HG02852 (cell line): ENCODE data around the gene NAV2.

Experiments used
- ATAC-seq: cut with Tn5 transposase; IDR thresholded peaks from one replicate; pipeline ENCODE4 v1.9.1; 2021; ENCODE audit warnings: mild to moderate bottlenecking, moderate library complexity; ENCODE audit not compliant: unreplicated experiment

NAV2 gene

GRCh38 chr11:19805376-19805775 lies 92.7 kb downstream of the NAV2 start:
- no peak for ATAC-seq

GRCh38 chr11:19805827-19806226 lies 93.2 kb downstream of the NAV2 start:
- no peak for ATAC-seq

GRCh38 chr11:19806251-19806650 lies 93.6 kb downstream of the NAV2 start:
- ATAC-seq, result no peak

- ATAC-seq, result no peak
These were observed 95.7 kb downstream of the NAV2 start for GRCh38 chr11:19808076-19808911.

- ATAC-seq, result no peak
These were observed 98.2 kb downstream of the NAV2 start for GRCh38 chr11:19810852-19811251.

GRCh38 chr11:19811380-19811779 lies 98.7 kb downstream of the NAV2 start:
- no peak for ATAC-seq

GRCh38 chr11:19812096-19812495 lies 99.5 kb downstream of the NAV2 start:
- no peak for ATAC-seq

GRCh38 chr11:19812710-19813109 lies 100.1 kb downstream of the NAV2 start:
- ATAC-seq, result no peak

- no peak for ATAC-seq
These were observed 100.7 kb downstream of the NAV2 start for GRCh38 chr11:19813158-19813879.

GRCh38 chr11:19814421-19814820 lies 101.8 kb downstream of the NAV2 start:
- no peak for ATAC-seq

GRCh38 chr11:19816040-19816439 lies 103.4 kb downstream of the NAV2 start:
- no peak for ATAC-seq

GRCh38 chr11:19816817-19817216 lies 104.2 kb downstream of the NAV2 start:
- no peak for ATAC-seq

GRCh38 chr11:19817265-19817851 lies 104.7 kb downstream of the NAV2 start:
- ATAC-seq, result no peak

- ATAC-seq, result no peak
These were observed 105.2 kb downstream of the NAV2 start for GRCh38 chr11:19817870-19818269.

GRCh38 chr11:19818619-19819018 lies 106.0 kb downstream of the NAV2 start:
- no peak for ATAC-seq

GRCh38 chr11:19819148-19819547 lies 106.5 kb downstream of the NAV2 start:
- no peak for ATAC-seq

GRCh38 chr11:19820100-19820499 lies 107.5 kb downstream of the NAV2 start:
- ATAC-seq, result no peak

GRCh38 chr11:19821412-19821875 lies 108.8 kb downstream of the NAV2 start:
- no peak for ATAC-seq

GRCh38 chr11:19821993-19822392 lies 109.4 kb downstream of the NAV2 start:
- ATAC-seq, result no peak

- ATAC-seq, result no peak
These were observed 109.9 kb downstream of the NAV2 start for GRCh38 chr11:19822531-19822930.

- ATAC-seq, result no peak
These were observed 114.0 kb downstream of the NAV2 start for GRCh38 chr11:19826606-19827005.
